KOPT-K1 (cell line): ENCODE measurements around the gene FRAT2.
"Not testable (repeated sequence)": the region's sequence is repeated elsewhere in the genome, so short reads cannot be mapped to it uniquely, and the experiment has no call there.

Source experiments
- H3K27ac ChIP-seq: fragments of 200-600 bp; sonication (generic); 2 replicates; pipeline ENCODE4 v1.5.1; 2016; ENCODE audit warnings: antibody characterized with exemption, mild to moderate bottlenecking, low read depth, low read length; ENCODE audit not compliant: poor library complexity, severe bottlenecking
- H3K36me3 ChIP-seq: fragments of 200-600 bp; sonication (generic); 2 replicates; pipeline ENCODE4 v1.5.1; 2017; ENCODE audit warnings: antibody characterized with exemption, mild to moderate bottlenecking, low read length, moderate library complexity; ENCODE audit not compliant: insufficient read depth
- H3K9me3 ChIP-seq: fragments of 200-600 bp; sonication (generic); 2 replicates; pipeline ENCODE4 v1.5.1; 2017; ENCODE audit warnings: antibody characterized with exemption, low read length, mild to moderate bottlenecking; ENCODE audit not compliant: insufficient read depth, poor library complexity, severe bottlenecking

FRAT2 gene

GRCh38 chr10:97362310-97363033 lies 27.9 kb upstream of the FRAT2 start:
- Histone ChIP-seq H3K9me3 (no peaks in the 10 kb centered on the region), H3K36me3 (peaks cover 91% of the 10 kb centered on the region), H3K27ac (no peak overlapping the region)

GRCh38 chr10:97361537-97361901 lies 27.0 kb upstream of the FRAT2 start:
- Histone ChIP-seq H3K9me3 (no peaks in the 10 kb centered on the region), H3K27ac (no peak overlapping the region), H3K36me3 (peaks cover 91% of the 10 kb centered on the region)

GRCh38 chr10:97360705-97361536 lies 26.4 kb upstream of the FRAT2 start:
- Histone ChIP-seq H3K9me3 (no peaks in the 10 kb centered on the region), H3K27ac (no peak overlapping the region), H3K36me3 (peaks cover 91% of the 10 kb centered on the region)

GRCh38 chr10:97358781-97359180 lies 24.3 kb upstream of the FRAT2 start:
- Histone ChIP-seq H3K27ac (no peak overlapping the region), H3K9me3 (no peaks in the 10 kb centered on the region), H3K36me3 (peaks cover 91% of the 10 kb centered on the region)

- no peaks in the 10 kb centered on the region for H3K9me3 ChIP-seq
- H3K36me3 ChIP-seq = peaks cover 88% of the 10 kb centered on the region
- no peak overlapping the region for H3K27ac ChIP-seq
Measured at GRCh38 chr10:97358349-97358748, 23.8 kb upstream of the FRAT2 start.

GRCh38 chr10:97356918-97357317 lies 22.4 kb upstream of the FRAT2 start:
- Histone ChIP-seq H3K9me3 (no peaks in the 10 kb centered on the region), H3K27ac (no peak overlapping the region), H3K36me3 (peaks cover 82% of the 10 kb centered on the region)

- Histone ChIP-seq H3K36me3 (peaks cover 81% of the 10 kb centered on the region), H3K27ac (no peak overlapping the region), H3K9me3 (no peaks in the 10 kb centered on the region)
Measured at GRCh38 chr10:97356318-97356914, 21.9 kb upstream of the FRAT2 start.

- Histone ChIP-seq H3K27ac (no peak overlapping the region), H3K36me3 (peaks cover 77% of the 10 kb centered on the region), H3K9me3 (no peaks in the 10 kb centered on the region)
Measured at GRCh38 chr10:97355571-97355975, 21.0 kb upstream of the FRAT2 start.

GRCh38 chr10:97353945-97354344 lies 19.4 kb upstream of the FRAT2 start:
- Histone ChIP-seq H3K36me3 (peaks cover 69% of the 10 kb centered on the region), H3K27ac (no peak overlapping the region), H3K9me3 (no peaks in the 10 kb centered on the region)

- Histone ChIP-seq H3K36me3 (peaks cover 37% of the 10 kb centered on the region; the same call in 1 of the 2 replicates), H3K27ac (no peak overlapping the region), H3K9me3 (no peaks in the 10 kb centered on the region)
Measured at GRCh38 chr10:97349752-97350513, 15.4 kb upstream of the FRAT2 start.

GRCh38 chr10:97347317-97347716 lies 12.8 kb upstream of the FRAT2 start:
- H3K27ac ChIP-seq = no peak overlapping the region
- H3K9me3 ChIP-seq = no peaks in the 10 kb centered on the region
- H3K36me3 ChIP-seq = peaks cover 20% of the 10 kb centered on the region; the same call in 1 of the 2 replicates

GRCh38 chr10:97343664-97344063 lies 9.1 kb upstream of the FRAT2 start:
- not testable (repeated sequence) for H3K9me3 ChIP-seq, H3K27ac ChIP-seq, H3K36me3 ChIP-seq

GRCh38 chr10:97341416-97341815 lies 6.9 kb upstream of the FRAT2 start:
- no peak overlapping the region for H3K27ac ChIP-seq
- no peaks in the 10 kb centered on the region for H3K36me3 ChIP-seq
- H3K9me3 ChIP-seq = no peaks in the 10 kb centered on the region

- no peak overlapping the region for H3K27ac ChIP-seq
- no peaks in the 10 kb centered on the region for H3K9me3 ChIP-seq
- H3K36me3 ChIP-seq = no peaks in the 10 kb centered on the region
Measured at GRCh38 chr10:97338041-97338440, 3.5 kb upstream of the FRAT2 start.
